Osteocyte (in vitro differentiated cells): Measurements from ENCODE around the gene CYBC1. TPM values are rescaled to one million over a fixed set of nuclear protein-coding genes. Genes with fewer than 3 reads are reported as not detected.

ENCODE experiments used
- DNase-seq: peaks from one replicate; pipeline ENCODE4 v3.0.0; 2021; ENCODE audit warnings: mixed read lengths; ENCODE audit not compliant: unreplicated experiment; ENCODE audit errors: extremely low spot score
- H3K27ac Mint-ChIP-seq: one replicate; pipeline ENCODE4 v1.8.0; 2021; ENCODE audit warnings: mild to moderate bottlenecking, mixed read lengths; ENCODE audit not compliant: unreplicated experiment
- H3K27me3 Mint-ChIP-seq: one replicate; pipeline ENCODE4 v1.8.0; 2021; ENCODE audit warnings: mixed read lengths; ENCODE audit not compliant: unreplicated experiment
- H3K36me3 Mint-ChIP-seq: one replicate; pipeline ENCODE4 v1.8.0; 2021; ENCODE audit warnings: mixed read lengths; ENCODE audit not compliant: unreplicated experiment
- H3K4me1 Mint-ChIP-seq: one replicate; pipeline ENCODE4 v1.8.0; 2021; ENCODE audit warnings: mixed read lengths; ENCODE audit not compliant: unreplicated experiment
- H3K4me3 Mint-ChIP-seq: one replicate; pipeline ENCODE4 v1.8.0; 2021; ENCODE audit warnings: mild to moderate bottlenecking, moderate library complexity, mixed read lengths; ENCODE audit not compliant: unreplicated experiment
- H3K9me3 Mint-ChIP-seq: one replicate; pipeline ENCODE4 v1.8.0; 2021; ENCODE audit warnings: mixed read lengths; ENCODE audit not compliant: unreplicated experiment
- CTCF ChIP-seq: fragments of 200-600 bp; sonication (generic); IDR thresholded peaks from 2 replicates; pipeline ENCODE4 v1.5.0; 2021; ENCODE audit warnings: antibody characterized with exemption, mild to moderate bottlenecking, moderate library complexity
- long read RNA-seq: library from polyadenylated mRNA; unstranded; transcript quantifications from one replicate; pipeline ENCODE4 v2.0.0, GENCODE V29; 2021
- total RNA-seq: library from RNA; stranded (reverse); gene quantifications from 2 replicates; pipeline ENCODE4 v1.2.1, GENCODE V29; 2021

Gene CYBC1
- total RNA-seq, result 69.8 and 78.7 TPM in 2 replicates
- long read RNA-seq, transcript CYBC1-203 (6 exons, 2,050 nt), result minor isoform, 9 of 120 reads
- long read RNA-seq, transcript CYBC1-201 (7 exons, 2,093 nt), result major isoform, 77 of 120 reads
- long read RNA-seq, partial matches to known transcripts, result 8 of 120 reads
- long read RNA-seq, other reads (novel, unspliced or antisense), result 9 of 120 reads

- H3K4me3 Mint-ChIP-seq, result peak within 1 kb of the TSS; percentile 81
- H3K9me3 Mint-ChIP-seq, result no peaks in the 10 kb centered on the region
- H3K4me1 Mint-ChIP-seq, result peaks cover 21% of the 10 kb centered on the region
- H3K27ac Mint-ChIP-seq, result peak within 1 kb of the TSS; percentile 96
- no peak for TF ChIP-seq CTCF
- DNase-seq, result peak; percentile 97
- no peaks in the 10 kb centered on the region for H3K36me3 Mint-ChIP-seq
- no peaks in the 10 kb centered on the region for H3K27me3 Mint-ChIP-seq
Observed at GRCh38 chr17:82450357-82451106, at the start of gene CYBC1. Gene CYBC1 (minus strand): TSS chr17:82450752. CDS start chr17:82449254, 1,498 bp downstream.

DNA sequence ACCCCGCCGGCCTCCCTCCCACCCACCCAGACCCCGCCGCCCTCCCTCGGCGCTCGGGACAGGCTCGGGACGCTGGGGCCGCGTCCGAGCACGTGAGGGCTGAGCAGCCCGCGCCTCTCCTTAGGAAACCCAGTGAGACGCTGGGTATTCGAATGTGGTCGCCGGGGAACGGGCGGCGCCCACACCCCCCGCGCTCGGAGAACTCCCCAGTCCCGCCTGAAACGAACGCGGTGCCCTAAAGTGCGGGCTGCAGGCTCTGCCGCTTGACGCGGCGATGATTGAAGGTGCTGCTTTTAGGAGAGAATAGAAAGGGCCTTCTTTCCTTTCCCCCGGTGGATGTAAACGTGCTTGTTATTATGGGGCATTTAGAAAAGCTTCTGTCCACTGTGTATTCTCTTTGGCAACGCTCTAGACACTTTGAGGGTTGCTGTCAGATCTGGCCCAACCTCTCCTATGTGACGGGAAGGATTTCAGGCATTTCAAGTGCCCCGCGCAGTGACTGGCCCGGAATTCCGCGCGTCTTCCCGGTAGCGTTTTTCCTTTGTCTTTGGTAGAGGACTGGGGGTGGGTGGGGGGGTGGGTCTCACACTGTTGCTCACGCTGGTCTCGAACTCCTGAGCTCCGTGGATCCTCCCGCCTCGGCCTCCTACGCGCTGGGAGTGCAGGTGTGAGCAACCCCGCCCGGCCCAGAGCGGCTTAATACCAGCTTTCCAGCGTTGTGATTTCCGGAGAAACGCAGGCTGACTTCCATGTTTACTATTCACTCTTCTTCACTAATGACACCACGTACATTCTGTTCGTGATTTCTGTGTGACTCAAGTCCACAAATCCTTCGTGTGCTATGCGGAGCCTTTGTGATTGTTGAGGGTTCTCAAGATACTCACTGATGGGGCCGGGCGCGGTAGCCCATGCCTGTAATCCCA lies 47.2 kb upstream of the CYBC1 start:
- no peak for TF ChIP-seq CTCF
- H3K9me3 Mint-ChIP-seq, result no peaks in the 10 kb centered on the region
- no peak for DNase-seq
- H3K4me3 Mint-ChIP-seq, result peak overlapping the region; percentile 82
- no peaks in the 10 kb centered on the region for H3K36me3 Mint-ChIP-seq
- peaks cover 25% of the 10 kb centered on the region for H3K4me1 Mint-ChIP-seq
- H3K27me3 Mint-ChIP-seq, result no peaks in the 10 kb centered on the region
- peak overlapping the region; percentile 90 for H3K27ac Mint-ChIP-seq

DNA sequence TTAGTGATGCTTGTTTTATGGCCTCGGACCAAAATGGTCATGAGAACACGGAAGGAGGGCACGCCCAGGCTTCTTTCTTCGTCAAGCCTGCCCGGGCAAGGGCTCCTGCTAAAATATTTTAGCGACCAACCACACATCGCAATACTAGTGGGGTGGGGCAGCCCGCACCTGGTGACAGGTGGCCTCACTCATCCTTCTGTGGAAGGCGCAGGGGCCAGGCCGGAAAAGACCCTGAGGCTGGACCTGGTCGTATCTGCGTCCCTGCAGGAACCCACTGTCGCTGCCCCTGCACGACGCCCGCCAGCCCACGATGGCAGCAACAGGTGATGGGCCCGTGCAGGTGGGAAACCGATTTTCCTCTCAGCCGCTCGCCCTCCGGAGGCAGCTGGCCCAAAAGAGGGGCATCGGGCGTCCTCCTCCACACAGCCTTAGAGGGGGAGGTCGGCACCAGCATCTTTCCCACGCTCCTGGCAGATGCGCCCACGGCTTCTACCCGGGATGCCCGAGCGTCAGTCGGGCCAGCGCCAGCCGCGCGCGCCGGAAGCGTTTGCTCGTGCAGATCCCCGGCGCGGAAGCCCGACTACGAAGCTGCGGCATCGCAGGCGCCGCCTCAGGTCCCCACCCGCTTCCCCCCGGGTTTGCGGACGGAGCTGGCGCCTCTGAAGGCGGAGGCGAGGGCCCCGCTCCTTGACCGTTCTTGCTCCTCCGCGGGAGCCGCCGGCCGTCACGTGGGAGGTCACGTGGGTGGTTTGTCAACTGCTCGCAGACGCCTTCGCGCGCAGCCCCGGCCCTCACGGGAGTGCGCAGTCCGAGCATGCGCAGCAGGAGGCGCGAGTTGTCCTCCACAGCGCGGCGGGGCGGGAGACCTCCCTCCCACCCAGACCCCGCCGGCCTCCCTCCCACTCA lies 46.2 kb upstream of the CYBC1 start:
- DNase-seq, result peak; percentile 98
- Mint-ChIP-seq H3K4me1 (peaks cover 25% of the 10 kb centered on the region), H3K9me3 (no peaks in the 10 kb centered on the region), H3K27ac (peak overlapping the region; percentile 60), H3K36me3 (no peaks in the 10 kb centered on the region), H3K27me3 (no peaks in the 10 kb centered on the region), H3K4me3 (peak overlapping the region; percentile 68)
- no peak for TF ChIP-seq CTCF

GRCh38 chr17:82495844-82496528 lies 45.4 kb upstream of the CYBC1 start:
- H3K4me3 Mint-ChIP-seq, result peak overlapping the region; percentile 68
- no peaks in the 10 kb centered on the region for H3K27me3 Mint-ChIP-seq
- no peaks in the 10 kb centered on the region for H3K36me3 Mint-ChIP-seq

More at GRCh38 chr17:82495844-82496528, 45.4 kb upstream of the CYBC1 start:
- TF ChIP-seq CTCF, result no peak
- Mint-ChIP-seq H3K27ac (peak overlapping the region; percentile 38), H3K9me3 (no peaks in the 10 kb centered on the region), H3K4me1 (peaks cover 25% of the 10 kb centered on the region)
- no peak for DNase-seq
